Hippocampal formation (tissue), 2 donors: ENCODE data around the gene MAT2B.

Experiments used
- DNase-seq, 2 donors: peaks; one replicate each; lab custom pipeline; 2025; lab: John Stamatoyannopoulos, UW

MAT2B gene

DNA sequence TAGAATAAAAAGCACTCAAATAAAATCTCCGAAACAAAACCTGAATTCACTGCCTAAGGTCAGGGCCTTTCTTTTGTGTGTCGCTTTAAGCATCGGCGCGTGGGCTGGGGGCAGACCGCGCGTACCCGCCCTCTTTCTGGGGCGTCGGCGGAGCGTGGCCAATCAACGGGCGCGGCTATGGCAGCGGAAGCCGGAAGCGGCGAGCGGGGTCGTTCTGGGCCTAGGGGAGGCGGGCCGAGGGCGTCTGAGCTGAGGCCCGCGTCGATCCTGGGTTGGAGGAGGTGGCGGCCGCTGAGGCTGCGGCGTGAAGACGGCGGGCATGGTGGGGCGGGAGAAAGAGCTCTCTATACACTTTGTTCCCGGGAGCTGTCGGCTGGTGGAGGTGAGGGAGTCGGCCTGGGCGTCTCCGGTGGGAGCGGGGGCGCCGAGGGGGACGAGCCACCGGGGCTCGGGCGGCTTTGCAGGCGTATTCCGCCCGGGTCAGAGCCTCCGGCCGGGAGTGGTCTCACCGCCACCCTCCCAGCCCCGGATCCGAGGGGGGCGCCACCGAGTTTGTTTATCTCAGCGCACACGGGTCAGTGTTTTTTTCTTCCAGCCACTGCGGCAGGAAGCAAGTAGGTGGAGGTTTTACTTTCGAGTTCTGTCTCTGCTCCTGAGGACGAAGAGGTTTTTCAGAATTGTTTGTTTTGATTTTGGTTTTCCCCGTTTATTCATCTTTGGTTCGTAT, at the start of gene MAT2B:
Gene MAT2B (plus strand): TSS at position 252 of the 727 bp plus-strand sequence. CDS start 68 bp downstream, at position 320.
- peak; percentile 96 to 97 for DNase-seq

DNA sequence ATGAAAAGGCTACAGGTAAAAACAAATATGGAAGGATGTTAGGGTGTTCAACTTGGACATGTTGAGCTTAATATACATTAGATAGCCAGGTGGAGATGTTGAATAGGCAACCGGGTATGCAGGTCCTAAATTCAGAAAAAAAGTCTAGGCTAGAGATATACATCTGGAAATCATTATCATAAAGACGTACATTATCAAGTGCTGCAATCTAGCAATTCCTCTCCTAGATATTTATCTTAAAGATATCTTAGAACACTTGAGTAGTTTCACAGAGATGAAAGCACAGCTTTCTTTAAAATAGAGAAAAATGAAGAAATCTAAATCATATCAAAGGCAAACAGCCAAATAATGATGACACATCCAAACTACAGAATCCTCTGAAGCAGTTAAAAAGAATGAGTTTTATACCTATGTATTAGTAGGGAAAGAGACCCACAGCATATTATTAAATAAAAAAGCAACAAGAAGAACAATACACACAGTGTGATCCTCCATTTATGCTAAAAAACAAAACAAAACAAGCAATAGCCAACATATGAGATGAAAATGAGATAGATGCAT, 49.3 kb upstream of the MAT2B start:
- DNase-seq, result no peak

DNA sequence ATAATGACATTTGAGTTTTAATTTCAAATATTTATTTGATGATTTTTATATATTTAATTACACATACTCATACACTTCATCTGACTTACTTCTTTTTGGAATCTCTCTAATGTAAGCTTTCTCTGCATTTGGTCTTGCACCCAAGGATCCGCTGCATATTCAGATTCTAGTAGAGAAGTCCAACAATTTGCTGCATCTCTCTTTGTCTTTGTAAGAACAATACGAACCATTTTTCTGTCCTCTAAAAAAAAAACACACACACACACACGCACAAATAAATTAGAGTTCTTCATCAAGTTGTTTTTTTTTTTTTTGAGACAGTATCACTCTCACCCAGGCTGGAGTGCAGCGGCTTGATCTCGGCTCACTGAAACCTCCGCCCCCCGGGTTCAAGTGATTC, 48.6 kb upstream of the MAT2B start:
- no peak for DNase-seq

DNA sequence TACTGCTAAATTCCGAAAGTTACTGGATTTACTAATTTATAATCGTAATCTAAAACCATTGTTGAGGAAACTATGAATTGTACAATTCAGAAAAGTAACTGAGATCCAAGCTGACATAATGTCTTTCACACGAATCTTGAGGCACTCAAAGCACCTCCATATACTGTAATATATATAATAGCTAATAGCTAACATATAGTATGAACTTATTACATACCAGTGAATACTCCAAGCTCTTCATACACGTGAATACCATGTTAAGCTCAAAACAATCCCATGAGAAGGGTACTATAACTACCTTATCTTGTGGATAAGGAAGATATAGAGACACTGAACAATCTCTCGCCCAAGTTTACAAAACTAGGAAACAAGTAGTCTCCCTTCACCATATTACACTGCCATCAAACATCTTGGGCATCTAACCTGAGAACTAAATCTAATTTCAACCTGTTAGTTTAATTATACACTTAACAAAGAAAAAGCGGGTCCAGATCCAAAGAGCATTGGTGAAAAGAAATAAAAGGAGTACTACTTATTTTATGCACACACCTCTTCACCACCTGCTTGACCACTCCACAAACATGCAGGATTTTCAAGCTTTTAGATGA, 46.5 kb upstream of the MAT2B start:
- no peak for DNase-seq

DNA sequence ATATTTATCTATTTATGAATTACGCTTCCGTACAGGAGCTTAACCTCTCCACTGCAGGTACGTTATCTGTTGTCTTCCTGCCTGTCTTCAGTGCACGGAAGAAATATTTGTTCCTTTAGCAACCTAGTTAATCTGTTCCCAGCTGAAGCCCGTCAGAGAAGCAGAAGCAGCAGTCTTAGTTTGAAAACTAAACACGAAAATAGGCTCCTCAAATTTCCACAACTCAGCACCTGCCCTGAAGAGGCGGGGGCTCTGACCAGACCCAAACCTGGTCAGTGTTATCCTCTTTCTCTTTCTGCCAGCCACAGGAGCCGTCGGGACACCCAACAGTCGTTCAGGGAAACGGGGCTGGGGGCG, 46.0 kb upstream of the MAT2B start:
- DNase-seq, result no peak

DNA sequence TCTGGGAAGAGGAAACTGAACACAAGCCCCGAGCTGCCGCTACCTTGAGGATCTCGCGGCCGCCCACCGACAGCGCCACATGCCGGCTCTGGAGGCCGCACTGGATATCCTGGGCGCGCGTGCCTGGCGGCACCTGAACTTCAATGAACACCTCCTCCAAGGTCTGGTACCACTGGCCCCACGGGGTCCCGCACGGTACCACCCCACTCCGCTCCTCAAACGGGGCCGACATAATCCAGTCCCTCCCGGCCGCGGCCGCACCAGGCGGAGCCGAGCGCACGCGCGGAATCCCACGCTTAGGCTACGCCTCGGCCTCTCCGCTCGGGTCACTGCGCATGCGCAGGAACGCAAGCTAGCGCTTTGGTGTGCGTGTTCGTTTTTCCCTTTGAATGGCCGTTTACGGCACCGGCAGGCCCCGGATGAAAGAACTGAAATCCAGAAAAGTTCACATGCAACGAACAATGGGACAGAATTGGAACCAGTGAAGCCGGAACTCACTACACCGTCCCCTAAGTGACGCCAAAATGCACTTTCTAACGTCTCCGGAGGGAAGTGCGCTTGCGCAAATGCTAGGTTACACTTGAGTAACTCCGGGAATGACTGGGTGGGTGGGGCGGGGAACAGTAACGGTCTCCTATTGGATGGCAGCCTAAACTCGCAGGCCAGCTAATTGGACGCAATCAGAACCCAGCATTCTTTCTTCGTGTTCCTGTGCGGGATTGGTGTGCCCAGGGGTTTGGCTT, 45.4 kb upstream of the MAT2B start, which contains the start of gene NUDCD2:
Gene NUDCD2 (minus strand): TSS at position 284 of the 743 bp plus-strand sequence. CDS start 52 bp downstream, at position 232.
- DNase-seq, result peak; percentile 97 to 98

DNA sequence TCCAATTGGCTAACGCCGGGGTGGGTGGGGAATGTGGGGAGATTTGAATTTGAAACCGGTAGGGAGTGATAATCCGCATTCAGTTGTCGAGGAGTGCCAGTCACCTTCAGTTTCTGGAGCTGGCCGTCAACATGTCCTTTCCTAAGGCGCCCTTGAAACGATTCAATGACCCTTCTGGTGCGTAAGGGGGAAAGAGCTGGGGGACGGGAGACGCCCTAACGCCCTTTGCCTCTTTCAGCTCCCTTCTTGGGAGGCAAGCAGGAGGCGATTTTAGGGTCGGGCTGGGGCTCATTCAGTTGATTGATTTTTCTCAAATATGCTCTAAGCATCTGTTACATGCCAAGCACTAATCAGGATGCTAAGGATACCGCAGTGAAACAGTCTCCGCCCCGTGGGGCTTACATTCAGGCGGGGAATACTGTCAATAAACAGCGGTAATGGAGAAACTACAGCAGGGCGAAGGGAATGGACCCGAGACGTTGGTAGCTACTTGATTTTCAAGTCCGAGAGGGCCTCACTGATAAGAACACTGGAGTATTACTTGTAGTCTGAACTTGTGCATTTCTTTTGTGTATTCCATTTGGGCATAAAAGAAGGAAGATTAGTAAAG, 44.8 kb upstream of the MAT2B start, which contains the start of gene HMMR:
Gene HMMR (plus strand): TSS at position 71 of the 610 bp plus-strand sequence. CDS start 61 bp downstream, at position 132.
- no peak for DNase-seq

DNA sequence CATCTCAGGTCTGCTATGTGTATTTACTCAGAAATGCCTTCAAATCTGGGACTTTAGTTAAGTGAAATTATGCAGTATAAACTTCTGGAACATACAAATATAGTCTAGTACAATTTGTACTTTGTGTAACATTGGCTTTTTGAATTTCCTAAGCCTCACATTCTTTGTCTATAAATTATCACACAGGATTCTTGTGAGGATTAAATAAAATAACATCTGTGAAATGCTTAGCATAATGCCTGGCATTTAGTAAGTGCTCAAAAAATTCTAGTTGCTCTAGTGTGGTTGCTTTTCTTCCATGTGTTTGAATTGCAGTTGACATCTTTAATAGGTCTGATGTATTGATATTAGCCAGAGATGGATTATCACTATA, 42.4 kb upstream of the MAT2B start:
- DNase-seq, result no peak

DNA sequence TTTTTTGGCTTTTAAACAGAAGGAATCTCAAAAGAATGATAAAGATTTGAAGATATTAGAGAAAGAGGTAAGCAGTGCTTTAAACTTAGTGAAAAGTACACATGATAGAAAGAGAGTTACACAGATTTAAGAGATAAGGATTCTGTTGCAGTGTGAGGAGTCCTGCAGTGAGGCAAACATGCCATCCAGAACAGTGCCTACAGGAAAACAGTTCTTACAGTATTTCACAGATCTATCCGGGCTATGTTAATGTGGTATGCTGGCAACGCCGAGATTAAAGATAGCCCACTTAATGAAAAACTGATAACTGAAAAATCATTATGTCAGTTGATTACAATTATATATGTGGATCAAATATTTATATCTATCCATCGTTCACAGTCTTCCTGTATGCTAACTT, 37.7 kb upstream of the MAT2B start:
- DNase-seq, result no peak

DNA sequence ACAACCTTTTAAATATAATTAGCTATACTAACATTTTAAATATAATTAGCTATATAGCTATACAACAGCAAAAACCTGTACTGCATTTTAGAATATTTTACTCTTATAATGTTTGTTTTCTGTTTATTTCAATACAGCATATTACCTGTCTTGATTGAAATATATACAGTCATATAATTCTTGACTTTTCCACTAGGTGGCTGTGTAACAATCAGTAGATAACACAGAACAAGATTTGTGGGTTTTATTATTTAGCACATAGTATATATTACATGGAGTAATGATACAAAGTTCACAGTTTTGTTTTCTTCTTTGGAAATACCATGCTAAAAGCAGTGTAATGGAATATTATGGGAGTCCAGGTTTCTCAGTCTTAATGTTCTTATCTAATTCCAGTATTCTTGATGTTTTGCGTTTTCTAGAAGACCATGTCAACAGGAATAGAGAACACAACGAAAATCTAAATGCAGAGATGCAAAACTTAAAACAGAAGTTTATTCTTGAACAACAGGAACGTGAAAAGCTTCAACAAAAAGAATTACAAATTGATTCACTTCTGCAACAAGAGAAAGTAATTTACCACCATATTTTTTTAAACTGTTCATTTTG, 31.7 kb upstream of the MAT2B start:
- no peak for DNase-seq

DNA sequence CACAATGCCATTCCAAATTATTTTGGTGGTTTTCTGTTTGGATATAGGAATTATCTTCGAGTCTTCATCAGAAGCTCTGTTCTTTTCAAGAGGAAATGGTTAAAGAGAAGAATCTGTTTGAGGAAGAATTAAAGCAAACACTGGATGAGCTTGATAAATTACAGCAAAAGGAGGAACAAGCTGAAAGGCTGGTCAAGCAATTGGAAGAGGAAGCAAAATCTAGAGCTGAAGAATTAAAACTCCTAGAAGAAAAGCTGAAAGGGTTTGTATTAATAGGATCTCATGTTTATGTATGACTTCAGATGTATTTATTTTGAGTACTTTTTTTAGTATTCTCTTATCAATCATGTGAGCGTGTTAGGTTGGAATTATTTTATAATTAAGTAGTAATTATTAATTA, 30.0 kb upstream of the MAT2B start:
- DNase-seq, result no peak

DNA sequence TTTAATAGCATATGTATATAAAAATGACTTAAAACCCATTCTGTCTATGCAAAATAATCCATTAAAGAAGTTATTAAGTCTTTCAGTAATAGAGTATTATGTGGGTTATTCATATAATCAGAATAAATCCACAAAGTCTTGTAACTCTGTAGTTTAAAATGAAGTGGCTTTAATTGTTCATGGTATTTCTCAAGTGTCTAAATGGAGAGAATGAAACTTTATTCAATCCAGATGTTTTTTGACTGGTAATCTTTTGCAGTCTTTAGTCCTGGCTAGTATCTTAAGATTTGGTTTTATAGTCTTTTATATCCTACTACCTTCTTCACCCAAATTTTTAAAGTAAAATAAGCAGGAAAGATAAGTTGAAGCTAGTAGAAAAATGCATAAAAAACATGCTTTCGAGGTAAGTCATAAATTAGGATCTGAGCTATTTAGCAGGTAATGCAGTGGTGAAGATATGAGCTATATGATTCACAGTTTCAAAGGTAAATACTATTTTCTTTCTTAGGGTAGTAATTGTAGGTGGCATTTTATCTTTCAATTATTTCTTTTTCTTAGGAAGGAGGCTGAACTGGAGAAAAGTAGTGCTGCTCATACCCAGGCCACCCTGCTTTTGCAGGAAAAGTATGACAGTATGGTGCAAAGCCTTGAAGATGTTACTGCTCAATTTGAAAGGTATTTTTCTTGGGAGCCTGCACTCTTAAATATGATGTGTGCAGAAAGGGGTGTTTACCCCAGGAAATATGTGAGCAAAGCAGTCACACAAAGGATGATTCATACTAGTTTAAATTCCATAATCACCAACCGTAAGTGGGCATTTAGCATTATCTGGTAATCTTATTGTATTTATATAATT, 27.1 kb upstream of the MAT2B start:
- no peak for DNase-seq

DNA sequence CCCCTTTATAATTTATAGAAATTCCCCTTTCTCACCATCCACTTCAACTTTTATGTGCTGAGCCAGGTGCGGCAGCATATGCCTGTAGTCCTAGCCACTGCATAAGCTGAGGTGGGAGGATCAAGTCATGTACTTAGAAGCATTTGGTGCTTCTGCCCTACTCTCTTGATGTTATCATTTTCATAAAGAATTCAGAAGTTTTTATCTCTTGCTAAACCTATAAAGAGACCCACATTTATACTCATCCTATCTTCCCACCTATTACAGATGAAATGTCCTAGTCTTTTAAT, 26.5 kb upstream of the MAT2B start:
- DNase-seq, result peak in 1 of 2 donors; percentile 14

DNA sequence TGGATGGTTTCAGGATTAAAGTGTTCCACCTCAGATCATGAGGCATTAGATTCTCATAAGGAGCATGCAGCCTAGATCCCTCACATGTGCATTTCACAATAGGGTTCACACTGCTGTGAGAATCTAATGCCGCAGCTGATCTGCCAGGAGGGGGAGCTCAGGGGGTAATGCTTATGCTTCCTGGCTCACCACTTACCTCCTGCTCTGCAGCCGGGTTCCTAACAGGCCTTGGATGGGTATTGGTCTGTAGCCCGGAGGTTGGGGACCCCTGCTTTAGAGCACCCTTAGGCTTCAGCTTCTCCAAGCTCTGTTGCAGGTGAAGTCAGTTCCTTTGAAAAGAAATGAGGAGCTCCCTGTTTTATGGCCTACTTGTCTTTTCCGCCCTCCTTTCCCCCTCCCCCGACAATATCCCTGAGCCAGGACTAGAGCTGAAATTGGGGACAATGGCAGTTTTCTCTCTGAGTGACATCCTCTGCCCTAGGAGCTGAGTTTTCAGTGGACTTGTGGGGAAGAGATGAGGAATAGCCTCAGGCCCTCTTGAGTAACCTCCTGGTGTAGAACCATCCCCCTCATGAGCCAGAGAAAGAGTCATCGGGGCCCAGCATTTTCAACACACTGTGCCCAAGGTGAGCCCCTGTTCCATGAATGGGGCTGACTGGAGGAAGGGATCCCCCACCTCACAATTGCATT, 16.2 kb upstream of the MAT2B start:
- DNase-seq, result no peak

DNA sequence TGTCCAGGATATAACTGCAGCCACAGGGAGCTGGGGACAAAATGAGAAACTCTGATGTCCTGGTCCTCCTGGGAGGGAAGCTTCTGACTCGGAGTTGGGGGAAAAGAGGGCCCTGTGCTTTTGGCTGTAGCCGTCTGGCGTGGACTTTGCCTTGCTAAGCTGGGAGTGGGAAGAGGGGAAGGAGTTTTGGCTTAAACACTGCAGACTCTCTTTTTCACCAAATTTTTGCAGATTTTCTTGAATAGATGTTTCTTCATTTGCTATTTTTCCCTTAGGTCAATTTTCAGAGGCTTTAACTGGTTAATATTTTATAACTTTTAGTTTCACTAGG, 15.7 kb upstream of the MAT2B start:
- no peak for DNase-seq

DNA sequence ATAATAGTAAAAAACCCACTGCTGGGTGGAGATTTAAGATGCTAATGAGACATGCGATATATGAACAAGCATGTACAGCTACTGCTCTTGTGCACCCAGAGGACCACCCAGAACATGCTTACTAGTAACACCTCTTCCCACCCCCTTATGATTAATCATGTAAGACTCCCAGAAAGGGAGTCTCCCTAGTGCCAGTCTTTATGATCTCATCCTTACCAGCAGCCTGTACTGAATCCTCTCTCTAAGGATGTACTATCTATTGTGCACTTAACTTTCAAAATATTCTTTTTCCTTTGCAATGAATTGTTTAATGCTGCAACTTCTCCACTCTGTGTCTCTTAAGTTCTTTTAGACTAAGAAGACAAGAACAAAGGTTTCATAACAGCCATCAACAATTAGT, 9.1 kb upstream of the MAT2B start:
- no peak for DNase-seq

DNA sequence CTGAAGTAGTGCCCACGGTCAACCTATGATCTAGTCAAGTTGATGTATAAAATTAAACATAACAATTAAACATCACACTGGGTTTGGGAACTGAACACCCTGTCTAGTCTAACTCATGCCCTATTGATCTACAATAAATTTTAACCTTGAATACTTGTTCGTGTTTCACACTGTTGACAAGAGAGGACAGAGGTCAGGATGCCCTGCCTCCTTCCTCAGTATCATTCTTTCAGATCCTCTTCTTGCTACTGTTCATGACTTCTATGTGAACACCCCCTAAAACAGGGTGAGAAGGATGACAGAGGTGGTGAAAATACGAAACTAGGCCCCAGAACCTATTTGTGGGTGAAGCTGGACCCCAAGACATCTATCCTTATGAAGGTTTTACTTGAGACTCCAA, 8.1 kb upstream of the MAT2B start:
- no peak for DNase-seq

DNA sequence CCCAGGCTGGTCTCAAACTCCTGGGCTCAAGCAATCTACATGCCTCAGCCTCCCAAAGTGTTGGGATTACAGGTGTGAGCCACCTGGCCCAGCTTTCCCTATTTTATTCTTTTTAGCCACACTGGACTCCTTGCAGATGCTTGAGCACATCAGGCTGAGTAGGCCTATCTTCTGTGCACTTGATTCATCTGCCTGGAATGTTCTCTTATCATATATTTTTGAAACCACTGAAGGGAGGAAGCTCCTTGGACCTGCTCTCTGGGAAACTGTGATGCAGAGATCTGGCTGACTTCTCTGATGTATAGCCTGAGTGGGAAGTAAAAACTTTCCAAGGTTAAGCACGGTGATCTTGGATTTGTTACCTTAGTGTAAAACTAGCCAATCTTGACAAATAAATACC, 6.5 kb upstream of the MAT2B start:
- DNase-seq, result no peak

DNA sequence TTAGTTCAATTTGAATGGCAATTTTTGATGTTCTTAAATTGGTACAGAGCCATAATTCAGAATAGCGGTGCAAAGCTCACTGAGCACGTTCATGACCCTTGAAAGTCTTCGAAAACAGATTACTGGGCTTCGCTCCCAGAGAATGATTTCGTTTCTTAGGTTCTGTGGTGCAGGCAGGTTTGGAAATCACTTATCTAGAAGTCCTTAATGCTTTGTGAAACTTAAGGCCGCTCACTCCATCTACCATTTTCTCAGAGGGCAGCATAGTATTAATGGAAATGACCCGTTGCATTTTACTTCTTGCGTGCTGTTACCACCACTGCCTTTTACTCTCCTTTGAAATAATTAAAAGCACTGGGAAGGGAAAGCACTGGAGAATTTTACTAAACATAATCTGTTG, 2.9 kb upstream of the MAT2B start:
- no peak for DNase-seq
